Epithelial cell of proximal tubule (primary cell): Measurements from ENCODE around the gene NDUFS5. TPM values are rescaled to one million over a fixed set of nuclear protein-coding genes. Genes with fewer than 3 reads are reported as not detected.
"Not testable (repeated sequence)": the region's sequence is repeated elsewhere in the genome, so short reads cannot be mapped to it uniquely, and the experiment has no call there.

ENCODE experiments used
- DNase-seq: peaks from one replicate; pipeline ENCODE4 v3.0.0-alpha.2; 2011; ENCODE audit warnings: low read depth
- H3K4me3 ChIP-seq: 2 replicates; pipeline ENCODE4 v1.5.1; 2011; ENCODE audit warnings: low read depth, mild to moderate bottlenecking, low read length
- total RNA-seq: library from RNA; depleted of rRNA; stranded (reverse); fragments of >200 nt; gene quantifications from 2 replicates; pipeline ENCODE4 v1.2.3, GENCODE V29; 2015
- TF ChIP-seq, protein P1 (sequence below): conservative IDR thresholded peaks from 2 replicates; pipeline ENCODE4 v1.5.1; 2012; ENCODE audit warnings: low read depth, mild to moderate bottlenecking, low read length

NDUFS5 gene
- 525 and 889 TPM in 2 replicates for total RNA-seq

DNA sequence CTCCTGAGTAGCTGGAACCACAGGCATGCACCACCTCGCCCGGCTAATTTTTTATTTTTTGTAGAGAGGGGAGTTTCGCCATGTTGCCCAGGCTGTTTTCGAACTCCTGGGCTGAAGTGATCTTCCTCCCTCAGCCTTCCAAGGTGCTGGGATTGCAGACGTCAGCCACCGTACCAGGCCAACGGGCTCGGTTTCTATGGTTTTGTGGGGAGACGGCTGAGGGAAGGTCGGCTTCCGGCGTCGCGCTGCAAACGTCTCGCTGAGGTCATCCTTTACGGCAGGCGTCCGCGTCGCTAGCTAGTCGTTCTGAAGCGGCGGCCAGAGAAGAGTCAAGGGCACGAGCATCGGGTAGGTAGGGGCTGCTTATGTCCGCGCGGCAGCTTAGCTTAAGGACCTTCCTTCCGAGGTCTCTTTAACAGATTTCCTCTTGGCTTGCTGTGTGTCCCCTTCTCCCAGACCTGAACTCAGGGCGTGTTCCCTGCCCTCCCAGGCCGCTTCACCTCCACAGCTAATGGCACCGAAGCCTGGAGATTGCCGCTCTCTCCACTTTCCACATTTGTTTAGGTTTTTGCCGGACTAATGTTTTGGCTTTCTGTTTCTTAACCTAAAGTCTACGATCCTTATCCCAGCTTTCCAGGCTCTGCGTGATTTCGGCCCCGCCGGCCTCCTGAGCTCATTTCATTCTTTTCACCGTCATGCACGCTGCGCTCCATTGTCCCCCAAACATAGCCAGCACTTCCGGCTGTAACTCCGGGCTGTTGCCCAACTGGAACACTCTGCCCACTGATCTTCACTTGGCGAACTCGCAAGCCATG, at the start of gene NDUFS5:
NDUFS5 (plus strand) TSS at position 300 of the 815 bp plus-strand sequence. CDS start 2,375 bp downstream, outside the sequence.
- TF ChIP-seq, protein P1, sequence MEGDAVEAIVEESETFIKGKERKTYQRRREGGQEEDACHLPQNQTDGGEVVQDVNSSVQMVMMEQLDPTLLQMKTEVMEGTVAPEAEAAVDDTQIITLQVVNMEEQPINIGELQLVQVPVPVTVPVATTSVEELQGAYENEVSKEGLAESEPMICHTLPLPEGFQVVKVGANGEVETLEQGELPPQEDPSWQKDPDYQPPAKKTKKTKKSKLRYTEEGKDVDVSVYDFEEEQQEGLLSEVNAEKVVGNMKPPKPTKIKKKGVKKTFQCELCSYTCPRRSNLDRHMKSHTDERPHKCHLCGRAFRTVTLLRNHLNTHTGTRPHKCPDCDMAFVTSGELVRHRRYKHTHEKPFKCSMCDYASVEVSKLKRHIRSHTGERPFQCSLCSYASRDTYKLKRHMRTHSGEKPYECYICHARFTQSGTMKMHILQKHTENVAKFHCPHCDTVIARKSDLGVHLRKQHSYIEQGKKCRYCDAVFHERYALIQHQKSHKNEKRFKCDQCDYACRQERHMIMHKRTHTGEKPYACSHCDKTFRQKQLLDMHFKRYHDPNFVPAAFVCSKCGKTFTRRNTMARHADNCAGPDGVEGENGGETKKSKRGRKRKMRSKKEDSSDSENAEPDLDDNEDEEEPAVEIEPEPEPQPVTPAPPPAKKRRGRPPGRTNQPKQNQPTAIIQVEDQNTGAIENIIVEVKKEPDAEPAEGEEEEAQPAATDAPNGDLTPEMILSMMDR, result no peak
- H3K4me3 ChIP-seq, result peak within 1 kb of the TSS; percentile 80
- DNase-seq, result peak; percentile 65

DNA sequence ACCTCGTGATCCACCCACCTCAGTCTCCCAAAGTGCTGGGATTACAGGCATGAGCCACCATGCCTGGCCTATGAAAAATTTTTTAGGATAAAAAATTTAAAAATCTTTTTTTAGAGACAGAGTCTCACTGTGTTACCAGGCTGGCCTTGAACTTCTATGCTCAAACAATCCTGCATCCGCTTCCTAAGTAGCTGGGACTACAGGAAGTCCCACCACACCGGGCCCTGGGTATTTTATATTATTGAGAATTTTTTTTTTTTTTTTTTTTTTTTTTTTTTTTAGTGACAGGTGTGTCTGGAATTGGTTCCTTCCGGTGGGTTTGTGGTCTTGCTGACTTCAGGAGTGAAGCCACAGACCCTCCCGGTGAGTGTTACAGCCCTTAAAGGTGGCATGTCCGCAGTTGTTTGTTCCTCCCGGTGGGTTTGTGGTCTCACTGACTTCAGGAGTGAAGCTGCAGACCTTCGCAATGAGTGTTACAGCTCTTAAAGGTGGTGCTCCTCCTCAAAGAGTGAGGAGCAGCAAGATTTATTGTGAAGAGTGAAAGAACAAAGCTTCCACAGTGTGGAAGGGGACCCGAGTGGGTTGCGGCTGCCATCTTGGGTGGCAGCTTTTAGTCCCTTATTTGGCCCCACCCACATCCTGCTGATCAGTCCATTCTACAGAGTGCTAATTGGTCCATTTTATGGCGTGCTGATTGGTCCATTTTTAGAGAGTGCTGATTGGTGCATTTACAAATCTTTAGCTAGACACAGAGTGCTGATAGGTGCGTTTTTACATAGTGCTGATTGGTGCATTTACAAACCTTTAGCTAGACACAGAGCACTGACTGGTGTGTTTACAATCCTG, 48.5 kb upstream of the NDUFS5 start:
- not testable (repeated sequence) for H3K4me3 ChIP-seq, DNase-seq

DNA sequence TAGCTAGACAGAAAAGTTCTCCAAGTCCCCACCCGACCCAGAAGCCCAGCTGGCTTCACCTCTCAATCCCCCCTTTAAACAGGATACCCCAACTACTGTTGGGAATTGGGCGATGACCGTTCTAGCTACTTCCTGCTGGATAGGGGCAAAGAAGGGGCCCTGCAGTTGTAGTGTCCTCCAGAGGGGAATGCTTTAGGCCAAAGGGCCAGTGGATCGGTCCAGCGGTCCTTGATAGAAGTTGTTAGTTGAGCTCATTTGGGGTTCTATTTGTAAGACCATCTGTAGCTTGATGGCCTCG, 48.0 kb upstream of the NDUFS5 start:
- H3K4me3 ChIP-seq, DNase-seq: not testable (repeated sequence)

DNA sequence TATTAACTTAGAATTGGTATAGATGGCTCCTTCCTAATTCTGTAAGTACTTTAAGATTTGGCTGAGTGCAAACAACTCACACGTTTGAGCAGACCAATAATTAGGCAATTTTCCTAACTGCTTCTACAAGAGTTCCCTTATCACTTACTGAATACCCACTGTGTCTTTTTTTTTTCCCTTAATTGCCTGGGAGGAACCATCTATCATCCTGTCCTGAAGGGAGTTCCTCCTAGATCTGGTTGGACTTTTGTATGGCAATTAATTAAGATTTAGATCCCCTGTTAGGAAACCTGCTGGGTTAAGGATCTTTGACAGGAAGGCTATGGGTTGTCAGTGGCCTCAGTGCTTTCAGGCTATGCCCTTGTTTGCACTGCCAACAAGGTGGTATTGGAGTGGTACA, 46.8 kb upstream of the NDUFS5 start:
- H3K4me3 ChIP-seq, DNase-seq: not testable (repeated sequence)

DNA sequence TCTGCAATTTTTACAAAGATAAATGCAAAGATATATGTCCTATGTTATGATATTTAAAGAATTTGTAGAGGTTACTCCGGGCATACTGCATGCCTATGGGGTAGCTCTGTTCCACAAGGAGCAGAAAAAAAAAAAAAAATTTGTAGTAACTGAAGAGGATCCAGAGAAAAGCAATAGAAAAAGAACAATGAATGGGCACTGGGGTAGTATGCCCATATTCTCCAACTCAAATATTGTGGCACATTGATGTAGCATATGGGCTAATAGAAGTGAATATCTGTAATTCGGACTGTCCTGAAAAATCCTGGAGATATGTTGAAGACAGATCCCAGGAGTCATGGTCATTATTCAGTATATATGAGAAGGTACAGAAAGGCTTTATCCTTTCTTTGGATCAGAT, 36.2 kb upstream of the NDUFS5 start:
- no peak for DNase-seq
- H3K4me3 ChIP-seq, result no peak overlapping the region
- TF ChIP-seq, protein P1, result no peak

DNA sequence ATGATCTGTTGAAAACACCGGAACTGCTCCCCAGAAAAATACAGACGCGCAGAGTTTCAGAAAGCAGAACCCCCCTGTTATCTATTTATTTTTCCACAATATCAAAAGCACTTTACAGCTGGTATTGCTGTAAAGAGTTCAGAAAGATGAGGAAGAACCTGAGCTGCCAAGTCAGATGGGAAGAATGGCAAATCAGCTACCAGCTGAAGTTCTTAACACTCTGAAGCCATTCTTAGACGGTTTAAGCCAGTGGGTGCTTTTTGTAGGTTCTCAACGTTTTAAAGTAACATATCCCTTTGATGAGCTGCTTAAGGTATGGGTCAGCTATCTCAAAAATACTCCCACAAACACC, 35.8 kb upstream of the NDUFS5 start:
- TF ChIP-seq, protein P1, result no peak
- no peak for DNase-seq

DNA sequence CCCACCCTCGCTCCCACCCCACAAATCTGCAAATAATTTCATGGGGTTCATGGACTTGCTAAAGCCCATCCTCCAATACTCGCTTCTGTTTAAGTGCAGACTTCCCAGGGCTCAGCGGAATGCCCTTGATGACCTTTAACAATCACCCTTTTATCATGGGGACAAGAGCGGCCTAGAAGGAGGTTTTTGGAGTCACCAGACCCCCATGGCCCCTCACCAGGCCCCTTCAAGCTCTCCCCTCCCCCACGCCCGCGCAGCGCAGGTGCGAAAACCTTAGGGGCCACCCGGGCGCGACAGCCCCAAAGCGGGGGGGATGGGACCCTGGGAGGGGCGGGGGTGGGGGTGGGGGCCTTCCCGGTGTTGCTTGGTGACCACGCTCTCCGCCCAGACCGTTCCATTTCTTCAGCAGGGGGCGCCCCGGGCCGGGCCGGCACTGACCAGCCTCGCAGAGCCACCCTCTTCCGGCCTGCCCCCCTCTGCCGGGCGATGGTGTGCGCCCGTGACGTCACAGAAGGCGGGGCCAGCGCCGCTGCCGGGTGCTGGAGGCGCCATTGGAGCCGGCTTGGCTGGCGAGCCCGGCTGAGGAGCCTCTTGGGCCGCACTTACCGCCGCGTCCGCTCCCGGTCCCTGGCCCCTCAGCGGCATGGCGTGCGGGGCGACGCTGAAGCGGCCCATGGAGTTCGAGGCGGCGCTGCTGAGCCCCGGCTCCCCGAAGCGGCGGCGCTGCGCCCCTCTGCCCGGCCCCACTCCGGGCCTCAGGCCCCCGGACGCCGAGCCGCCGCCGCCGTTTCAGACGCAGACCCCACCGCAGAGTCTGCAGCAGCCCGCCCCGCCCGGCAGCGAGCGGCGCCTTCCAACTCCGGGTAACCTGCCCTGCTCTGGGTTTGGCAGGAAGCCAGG, 35.2 kb upstream of the NDUFS5 start, which contains the start of gene AKIRIN1:
AKIRIN1 (plus strand) TSS at position 539 of the 900 bp plus-strand sequence; CDS start at position 644, 105 bp downstream.
- TF ChIP-seq, protein P1, result no peak
- peak; percentile 30 for DNase-seq
- H3K4me3 ChIP-seq, result peak within 1 kb of the TSS; percentile 98

More for the DNA sequence above, 35.8 kb upstream of the NDUFS5 start:
- peak overlapping the region; percentile 98 for H3K4me3 ChIP-seq

DNA sequence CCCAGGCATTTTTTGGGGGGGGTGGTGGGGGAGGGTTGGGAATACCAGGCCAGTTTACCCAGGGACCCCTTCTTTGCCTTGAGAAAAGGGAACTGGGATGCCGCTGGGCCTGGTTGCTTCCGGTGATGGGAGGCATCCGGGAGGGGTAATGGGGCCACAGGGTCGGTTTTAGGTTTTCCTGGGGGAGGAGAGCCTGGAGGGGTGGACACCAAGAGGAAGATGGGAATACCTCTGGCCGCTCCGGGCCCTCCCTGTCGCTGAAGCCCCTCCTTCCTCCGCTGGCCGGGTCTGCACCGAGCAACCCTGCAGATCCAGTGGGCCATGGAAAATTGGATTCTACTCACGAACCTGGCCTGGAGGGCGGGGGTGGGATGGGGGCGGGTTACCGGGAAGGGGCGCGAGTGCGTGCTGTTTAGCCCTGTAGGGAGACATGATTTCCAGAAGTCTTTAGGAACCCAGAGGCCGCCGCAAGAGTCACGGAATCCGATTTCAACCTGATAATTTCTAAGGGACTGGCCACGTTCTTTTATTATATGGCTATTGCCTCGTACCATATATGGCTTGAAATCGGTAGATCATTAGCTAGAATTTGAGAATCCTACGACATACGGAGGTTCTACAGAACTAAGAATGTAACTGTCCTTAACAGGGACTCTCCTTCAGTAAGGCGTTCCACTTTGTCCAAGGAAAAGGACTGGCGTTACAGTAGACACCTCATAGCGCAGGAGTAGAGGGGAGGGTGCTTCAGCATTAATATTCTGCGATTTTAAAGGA, 34.3 kb upstream of the NDUFS5 start:
- TF ChIP-seq, protein P1, result no peak
- H3K4me3 ChIP-seq, result peak overlapping the region; percentile 98
- DNase-seq, result no peak
